HT1080 (cell line): ENCODE data around the gene KRTAP10-4. TPM values are rescaled to one million over a fixed set of nuclear protein-coding genes. Genes with fewer than 3 reads are reported as not detected.
"Not testable (repeated sequence)": the region's sequence is repeated elsewhere in the genome, so short reads cannot be mapped to it uniquely, and the experiment has no call there.

Experiments
- DNase-seq: peaks from one replicate; pipeline ENCODE4 v3.0.0-alpha.2; 2015; ENCODE audit warnings: low read depth
- total RNA-seq: library from RNA; depleted of rRNA; stranded (reverse); fragments of >200 nt; shearing (Covaris generic); gene quantifications from 2 replicates; pipeline ENCODE4 v1.2.3, GENCODE V29; 2014

KRTAP10-4 gene
- total RNA-seq, 1 experiment from 2014 or later, result not detected

DNA sequence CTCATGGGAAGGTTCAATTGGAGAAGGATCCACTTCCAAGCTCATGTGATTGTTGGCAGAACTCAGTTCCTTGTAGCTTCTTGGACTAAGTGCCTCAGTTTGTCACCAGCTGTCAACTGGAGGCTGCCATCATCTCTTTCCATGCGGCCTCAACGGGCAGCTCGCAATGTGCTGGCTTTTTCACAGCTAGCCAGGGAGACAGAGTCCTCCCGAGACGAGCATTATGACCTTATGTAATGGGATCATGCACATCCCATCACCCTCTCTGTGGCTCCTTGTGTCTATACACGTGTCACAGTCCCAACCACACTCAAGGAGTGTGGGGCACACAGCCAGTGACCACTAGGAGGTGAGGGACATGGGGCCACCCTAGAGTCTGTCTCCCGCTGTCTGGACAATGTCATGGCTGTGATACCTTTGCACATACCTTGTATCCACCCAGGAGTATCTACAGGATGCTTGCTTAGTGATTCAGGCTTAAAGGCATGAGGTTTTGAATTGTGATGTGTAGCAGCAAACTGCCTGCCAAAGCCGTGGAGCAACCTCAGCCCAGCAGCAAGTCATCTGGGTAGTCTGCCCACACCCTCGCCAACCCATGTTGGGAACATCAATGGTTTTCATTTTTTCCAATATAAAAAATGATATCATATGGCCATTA lies 22.7 kb downstream of the KRTAP10-4 start:
- peak; percentile 48 for DNase-seq

DNA sequence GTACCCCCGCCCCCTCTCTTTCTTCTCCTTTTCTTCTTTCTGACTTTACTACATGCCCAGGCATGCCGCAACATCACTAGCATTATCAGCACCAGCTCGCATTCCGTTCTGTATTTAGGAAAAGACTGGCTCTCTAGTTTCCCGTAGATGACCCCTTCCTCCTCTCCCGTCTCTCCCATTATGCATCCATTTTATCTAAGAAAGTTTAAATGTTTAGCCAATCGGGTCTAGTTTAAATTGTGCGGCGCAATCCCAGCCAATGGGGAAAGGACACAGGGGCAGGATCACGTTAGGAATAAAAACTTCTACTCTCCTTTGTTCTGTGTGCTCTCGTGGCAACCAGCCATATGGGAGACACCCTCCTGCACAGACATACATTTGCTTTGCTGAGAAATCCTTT lies 24.5 kb downstream of the KRTAP10-4 start:
- DNase-seq, result no peak

DNA sequence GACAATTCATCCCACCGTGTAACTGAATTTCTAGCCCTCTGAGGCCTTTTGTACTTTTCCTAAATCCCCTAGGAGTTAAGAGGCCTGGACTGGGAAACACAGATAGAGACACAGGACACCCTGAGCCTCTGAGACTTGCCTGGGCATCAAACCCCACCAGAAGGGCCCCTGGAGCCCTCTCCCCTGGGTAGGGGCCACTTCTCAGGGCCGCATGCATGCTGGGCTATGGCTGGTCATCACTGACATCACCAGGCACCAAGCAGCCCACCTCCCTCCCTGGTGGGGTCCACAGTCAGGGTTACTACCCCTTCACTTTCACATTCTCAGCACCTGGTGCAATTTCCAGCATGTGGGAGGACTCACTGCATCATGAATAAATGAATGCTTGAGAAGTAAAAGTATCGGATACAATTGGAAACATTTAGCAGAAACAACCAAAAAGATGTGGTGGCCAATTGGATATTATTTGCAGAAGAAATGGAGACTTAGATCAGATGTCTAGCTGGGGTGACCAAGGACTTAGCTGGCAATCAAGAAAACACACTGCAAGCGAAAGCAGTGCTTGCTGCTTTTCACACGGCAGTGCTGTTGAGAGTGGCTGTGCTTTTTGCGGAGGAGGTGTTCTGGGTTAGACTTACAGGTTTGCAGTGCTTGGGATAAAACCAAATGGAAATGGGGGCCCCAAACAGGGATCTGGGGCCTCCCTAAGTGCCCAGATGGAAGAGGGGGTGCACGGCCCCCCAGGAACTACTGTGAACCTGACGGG lies 25.9 kb downstream of the KRTAP10-4 start:
- no peak for DNase-seq

DNA sequence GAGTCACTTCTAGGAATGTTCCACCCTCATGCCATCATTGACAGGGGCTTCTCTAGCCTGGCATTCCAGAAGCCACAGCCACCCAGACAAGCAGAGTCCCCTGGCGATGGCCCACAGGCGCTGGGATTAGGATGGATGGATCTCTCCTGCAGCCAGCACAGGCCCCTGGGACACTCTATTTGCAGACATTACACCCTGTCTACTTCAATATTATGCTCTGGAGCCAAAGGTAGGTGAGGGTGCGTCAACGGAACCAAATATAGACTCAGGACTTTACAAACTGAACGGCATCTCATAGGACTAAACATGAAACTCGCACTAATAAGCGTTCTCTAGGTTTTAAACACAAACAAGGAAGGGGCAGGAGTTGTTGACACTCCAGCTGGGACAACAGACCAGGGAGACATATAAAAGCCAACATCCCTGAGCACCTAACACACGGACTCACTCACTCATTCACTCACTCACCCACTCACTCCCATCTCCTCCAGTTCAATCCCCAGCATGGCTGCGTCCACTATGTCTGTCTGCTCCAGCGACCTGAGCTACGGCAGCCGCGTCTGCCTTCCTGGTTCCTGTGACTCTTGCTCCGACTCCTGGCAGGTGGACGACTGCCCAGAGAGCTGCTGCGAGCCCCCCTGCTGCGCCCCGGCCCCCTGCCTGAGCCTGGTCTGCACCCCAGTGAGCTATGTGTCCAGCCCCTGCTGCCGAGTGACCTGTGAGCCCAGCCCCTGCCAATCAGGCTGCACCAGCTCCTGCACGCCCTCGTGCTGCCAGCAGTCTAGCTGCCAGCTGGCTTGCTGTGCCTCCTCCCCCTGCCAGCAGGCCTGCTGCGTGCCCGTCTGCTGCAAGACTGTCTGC lies 26.8 kb downstream of the KRTAP10-4 start, which contains the start of gene KRTAP10-7:
TSS of gene KRTAP10-7 (plus strand) at position 480 of the 861 bp plus-strand sequence. CDS start at position 505, 25 bp downstream.
- not testable (repeated sequence) for DNase-seq

DNA sequence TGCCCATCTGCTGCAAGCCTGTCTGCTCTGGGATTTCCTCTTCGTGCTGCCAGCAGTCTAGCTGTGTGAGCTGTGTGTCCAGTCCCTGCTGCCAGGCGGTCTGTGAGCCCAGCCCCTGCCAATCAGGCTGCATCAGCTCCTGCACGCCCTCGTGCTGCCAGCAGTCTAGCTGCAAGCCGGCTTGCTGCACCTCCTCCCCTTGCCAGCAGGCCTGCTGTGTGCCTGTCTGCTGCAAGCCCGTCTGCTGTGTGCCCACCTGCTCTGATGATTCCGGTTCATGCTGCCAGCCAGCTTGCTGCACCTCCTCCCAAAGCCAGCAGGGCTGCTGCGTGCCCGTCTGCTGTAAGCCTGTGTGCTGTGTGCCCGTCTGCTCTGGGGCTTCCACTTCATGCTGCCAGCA lies 27.6 kb downstream of the KRTAP10-4 start:
- DNase-seq, result peak; percentile 63

DNA sequence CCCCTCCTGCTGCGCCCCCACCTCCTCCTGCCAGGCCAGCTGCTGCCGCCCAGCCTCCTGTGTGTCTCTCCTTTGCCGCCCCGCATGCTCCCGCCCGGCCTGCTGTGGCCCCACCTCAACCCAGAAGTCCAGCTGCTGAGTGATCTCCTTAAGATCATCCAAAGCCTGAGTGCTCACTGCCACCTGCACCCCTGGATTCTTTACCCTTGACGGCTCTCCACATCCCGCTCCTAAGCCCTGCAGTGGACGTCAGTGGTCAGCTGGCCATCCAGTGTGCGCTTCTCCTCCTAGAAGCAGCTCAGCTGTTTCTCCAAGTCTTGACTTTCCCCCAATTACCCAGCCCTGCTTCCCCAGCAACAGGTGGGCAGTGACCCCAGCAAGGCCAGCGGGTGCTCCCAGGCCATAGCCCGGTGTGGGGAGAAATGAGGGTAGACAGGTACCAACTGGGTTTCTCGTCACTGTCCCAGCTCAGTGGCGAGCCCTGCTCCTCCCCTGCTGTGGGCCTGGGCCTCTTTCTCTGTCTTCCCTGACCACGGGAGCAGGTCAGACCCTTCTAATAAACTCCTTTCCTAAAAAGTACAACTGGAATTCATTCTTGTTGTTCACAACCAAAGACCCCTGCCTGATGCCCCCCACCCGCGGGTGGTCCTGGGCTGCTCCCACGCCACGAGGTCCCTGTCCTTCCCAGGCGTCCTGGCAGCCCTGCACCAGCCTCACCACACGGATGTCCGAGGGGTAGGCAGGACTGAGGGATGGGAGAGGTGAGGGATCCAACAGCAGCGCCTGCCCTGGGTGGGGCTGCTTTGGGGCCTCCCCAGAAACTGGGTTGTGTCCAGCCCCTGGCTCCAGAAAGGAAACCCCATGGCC lies 28.3 kb downstream of the KRTAP10-4 start:
- no peak for DNase-seq

DNA sequence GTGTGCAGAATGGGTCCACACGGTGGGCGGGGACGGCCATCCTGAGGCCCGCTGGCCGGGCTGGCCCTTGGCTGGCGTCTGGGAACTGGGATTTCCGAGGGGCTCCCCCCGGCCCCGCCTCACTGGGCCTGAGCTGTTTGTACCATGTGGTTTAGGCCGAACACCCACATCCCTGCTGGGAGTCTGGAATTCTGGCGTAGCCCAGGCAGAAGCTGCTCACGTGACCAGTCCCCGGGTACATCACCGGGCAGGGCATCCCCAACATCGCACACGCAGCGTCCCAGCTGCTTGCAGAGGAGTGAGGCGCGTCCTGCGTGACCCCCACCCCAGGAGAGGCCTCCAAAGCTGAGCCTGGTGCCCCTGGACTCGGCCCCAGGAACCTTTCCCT lies 28.9 kb downstream of the KRTAP10-4 start:
- DNase-seq, result no peak

DNA sequence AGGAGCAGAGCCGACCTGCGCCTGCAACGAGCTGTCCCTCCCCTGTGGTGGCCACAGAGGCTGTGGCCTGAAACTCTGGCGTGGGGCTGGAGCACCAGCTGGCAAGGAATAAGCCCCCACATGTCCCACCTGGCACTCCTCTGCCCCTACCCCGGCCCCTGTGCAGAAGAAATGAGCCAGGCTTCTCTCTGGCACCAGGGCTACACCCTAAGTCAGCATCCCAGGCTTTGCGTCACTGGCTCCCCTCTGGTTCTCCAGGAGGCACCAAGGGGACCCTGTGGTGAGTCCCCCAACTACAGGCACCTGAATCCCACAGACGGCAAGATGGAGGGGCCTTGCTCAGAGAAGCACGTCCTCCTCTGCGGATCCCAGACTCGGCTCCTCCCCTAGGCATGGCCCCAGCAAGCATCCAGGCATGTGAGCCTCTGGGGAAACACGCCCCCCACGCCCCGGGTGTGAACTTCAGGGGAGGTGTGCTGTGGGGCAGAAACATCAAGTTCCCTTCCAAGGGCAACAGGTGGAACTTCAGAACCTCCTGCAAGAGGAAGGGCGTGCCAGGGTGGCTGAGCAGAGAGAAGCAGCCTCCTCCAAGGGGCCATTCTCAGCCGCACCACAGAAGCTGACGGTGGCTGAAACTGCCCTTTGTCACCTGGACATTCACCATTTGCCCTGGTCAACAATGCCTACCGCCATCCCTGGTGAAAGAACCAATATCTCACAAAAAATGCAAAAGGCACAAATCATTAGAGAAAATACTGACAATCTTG lies 29.8 kb downstream of the KRTAP10-4 start:
- no peak for DNase-seq

DNA sequence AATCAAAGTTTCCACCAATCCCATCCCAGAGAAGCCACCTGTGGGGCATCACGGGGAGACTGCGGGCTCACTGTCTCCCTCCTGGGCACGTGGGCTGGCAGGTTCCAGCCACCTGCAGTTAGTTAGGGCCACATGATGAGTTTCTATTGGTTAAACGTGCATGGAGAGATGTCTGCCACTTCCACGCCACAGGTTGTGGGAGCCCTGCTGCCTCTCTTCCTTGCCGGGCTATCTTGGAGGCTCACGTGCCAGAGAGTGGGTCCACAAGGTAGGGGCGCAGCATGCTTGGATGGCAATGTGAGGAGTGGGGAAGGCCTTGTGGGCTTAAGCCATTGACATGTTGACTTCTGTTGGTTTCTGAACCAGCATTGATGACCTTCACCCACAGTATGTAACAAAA lies 30.4 kb downstream of the KRTAP10-4 start:
- no peak for DNase-seq

DNA sequence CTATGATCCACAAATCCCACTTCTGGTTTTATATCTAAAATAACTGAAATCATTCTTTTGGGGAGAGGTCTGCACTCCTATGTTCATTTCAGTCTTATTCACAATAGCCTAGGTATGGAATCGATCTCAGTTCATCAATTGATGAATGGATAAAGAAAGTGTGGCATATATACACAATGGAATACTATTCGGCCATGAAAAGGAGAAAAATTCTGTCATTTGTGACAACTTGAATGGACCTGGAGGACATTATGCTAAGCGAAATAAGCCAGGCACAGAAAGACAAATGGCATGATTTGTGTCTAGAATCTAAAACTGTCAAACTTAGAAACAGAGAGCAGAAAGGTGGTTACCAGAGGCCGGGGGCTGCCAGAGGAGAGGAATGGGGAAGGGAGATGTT lies 33.0 kb downstream of the KRTAP10-4 start:
- DNase-seq, result no peak

DNA sequence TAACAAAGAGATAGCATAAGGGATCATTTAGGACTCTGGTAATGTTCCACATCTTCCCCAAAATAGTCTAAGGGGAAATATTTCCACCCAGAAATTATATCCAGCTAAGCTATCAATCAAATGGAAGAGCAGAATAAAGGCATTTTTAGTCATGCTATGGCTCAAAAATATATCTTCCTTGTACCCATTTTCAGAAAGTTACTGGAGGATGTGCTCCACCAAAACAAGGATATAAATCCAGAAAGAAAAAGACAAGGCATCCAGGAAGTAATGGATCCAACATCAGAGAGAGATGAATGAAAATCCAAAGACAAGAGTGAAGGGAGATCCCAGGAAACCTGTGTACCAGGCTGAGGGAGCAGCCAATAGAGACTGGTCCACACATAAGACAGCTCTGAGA lies 35.7 kb downstream of the KRTAP10-4 start:
- no peak for DNase-seq

DNA sequence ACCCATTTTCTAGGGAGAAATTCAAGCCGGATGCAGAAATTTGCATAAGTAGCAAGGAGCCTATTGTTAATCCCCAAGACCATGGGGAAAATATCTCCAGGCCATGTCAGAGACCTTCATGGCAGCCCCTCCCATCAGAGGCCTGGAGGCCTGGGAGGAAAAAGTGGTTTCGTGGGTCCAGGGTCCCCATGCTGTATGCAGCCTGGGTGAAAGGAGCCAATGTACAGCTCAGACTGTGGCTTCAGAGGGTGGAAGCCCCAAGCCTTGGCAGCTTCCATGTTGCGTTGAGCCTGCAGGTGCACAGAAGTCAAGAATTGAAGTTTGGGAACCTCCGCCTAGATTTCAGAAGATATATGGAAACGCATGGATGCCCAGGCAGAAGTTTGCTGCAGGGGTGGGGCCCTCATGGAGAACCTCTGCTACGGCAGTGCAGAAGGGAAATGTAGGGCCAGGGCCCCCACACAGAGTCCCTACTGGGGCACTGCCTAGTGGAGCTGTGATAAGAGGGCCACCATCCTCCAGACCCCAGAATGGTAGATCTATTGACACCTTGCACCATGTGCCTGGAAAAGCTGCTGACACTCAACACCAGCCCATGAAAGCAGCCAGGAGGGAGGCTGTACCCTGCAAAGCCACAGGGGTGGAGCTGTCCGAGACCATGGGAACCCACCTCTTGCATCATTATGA lies 36.8 kb downstream of the KRTAP10-4 start:
- not testable (repeated sequence) for DNase-seq

DNA sequence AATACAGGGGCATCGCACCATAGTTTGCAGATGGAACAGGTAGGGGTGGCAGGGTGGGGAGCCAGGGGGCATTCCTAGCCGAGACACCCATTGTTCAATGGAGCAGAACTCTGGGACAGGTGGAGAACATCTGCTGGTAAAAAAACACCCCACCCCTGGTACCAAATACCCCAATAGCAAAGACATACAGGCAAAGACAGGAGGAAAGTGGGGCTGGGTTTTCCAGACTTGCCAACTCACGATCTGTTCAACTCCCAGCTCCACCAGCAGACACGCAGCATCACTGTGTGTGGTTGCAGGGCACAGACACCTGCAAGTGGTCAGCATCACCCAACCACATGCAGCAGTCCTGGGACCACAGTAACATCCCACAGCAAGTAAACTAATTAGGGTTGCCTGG lies 38.0 kb downstream of the KRTAP10-4 start:
- no peak for DNase-seq

DNA sequence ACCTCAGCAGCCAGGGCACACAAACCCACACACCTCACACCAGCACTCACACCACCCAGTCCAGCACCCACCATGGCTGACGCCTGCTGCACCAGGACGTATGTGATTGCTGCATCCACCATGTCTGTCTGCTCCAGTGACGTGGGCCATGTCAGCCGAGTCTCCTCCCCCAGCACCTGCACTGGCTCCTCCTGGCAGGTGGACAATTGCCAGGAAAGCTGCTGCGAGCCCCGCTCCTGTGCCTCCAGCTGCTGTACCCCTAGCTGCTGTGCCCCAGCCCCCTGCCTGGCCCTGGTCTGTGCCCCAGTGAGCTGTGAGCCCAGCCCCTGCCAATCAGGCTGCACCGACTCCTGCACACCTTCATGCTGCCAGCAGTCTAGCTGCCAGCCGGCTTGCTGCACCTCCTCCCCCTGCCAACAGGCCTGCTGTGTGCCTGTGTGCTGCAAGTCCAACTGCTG lies 38.5 kb downstream of the KRTAP10-4 start, which contains the start of gene KRTAP10-8:
TSS of gene KRTAP10-8 (plus strand) at position 51 of the 458 bp plus-strand sequence. CDS start at position 73, 22 bp downstream.
- no peak for DNase-seq

DNA sequence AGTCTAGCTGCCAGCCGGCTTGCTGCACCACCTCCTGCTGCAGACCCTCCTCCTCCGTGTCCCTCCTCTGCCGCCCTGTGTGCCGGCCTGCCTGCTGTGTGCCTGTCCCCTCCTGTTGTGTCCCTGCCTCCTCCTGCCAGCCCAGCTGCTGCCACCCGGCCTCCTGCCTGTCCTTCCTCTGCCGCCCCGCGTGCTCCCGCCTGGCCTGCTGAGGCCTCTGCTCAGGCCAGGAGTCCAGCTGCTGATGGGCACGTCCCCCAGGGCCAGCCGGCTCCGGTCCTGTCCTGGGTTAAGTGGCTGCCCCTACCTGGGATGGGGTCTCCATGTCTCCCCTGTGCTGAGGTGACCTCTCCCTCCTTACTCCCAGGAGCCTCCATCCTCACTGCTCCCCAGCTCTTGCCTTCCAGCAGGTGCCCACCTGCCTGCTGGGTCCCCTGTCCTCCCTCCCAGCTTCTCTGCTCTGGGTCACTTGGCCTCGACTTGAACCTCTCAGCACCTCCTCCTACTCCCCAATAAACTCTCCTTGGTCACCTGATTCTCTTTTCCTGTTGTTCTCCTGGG lies 39.2 kb downstream of the KRTAP10-4 start:
- DNase-seq, result no peak

DNA sequence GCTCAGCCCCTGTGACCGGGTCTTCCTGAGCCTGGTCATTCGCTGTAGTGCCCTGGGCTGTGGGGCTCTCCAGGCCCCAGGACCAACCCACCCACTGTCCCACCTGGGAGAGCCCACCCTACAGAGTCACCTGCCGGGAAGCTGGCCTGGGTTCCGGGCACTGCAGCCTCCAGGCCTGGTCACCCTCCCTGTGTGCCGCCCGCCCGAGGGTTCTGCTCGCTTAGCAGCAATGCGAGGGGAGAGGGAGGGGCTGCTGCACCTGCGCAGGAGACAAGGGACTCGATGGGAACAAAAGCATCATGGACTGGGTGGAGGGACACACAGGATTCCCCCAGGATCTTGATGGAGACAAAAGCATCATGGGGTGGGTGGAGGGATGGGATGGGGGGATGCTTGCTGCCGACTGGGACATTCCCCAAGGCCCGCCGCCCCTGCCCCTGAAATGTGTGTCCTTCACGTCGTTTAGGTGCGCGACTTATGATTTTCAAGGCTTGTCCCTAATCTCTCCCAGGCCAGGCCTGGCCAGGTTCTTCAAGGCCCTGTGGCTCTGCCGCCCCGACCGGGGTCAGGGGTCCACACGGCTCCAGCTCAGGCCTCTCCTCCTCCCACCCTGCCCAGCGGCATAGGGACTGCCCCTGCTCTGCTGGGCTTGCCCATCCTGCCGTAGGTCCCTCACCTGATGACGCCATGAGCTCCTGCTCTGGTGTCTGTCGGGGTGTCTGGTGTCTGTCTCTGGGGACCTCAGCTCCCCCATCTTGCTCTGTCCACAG lies 40.0 kb downstream of the KRTAP10-4 start:
- no peak for DNase-seq

DNA sequence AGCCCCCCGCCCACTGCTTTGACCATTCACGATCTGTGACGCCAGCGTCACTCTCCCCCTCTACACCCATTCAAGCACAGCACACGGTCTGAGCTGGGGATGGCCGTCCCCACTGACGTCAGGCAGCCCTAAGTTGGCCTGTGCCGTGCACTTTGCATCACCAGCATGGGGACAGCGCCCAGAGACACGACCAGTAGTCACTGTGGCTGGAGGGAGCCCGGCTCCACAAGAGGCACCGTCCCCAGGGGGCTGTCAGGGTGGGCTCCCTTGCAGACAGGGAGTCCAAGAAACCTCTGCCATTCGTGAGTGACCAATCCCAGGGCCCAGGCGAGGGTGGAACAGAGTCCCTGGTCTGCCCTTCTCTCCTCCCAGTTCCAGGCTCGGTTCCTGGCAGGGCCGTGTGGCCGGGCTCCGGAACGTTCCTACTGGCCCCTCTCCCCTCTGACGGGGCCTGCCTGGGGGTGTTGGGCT lies 40.7 kb downstream of the KRTAP10-4 start:
- no peak for DNase-seq

DNA sequence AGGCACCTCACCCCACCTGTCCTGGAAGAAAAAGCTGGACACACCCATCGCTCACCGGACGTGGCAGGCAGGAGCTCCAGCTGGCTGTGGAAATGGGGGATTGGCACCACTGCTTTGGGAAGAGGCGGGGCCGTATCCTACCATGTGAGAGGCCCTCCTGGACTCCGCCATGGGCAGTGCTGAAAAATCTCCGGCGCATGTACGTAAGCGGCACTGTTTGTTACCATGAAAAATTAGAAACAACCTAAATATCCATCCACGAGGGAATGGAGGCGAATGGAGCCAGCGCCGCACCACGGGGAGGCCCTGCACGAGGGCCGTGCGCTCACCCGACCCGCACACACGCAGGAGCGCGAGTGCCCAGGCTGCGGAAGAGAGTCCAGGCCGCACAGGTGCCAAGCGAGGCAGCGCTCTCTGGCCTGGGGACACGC lies 41.4 kb downstream of the KRTAP10-4 start:
- no peak for DNase-seq
